Liver (tissue), 3 donors: Measurements from ENCODE around the gene MBP.

Experiments used
- CTCF ChIP-seq: fragments of 150-350 bp; IDR thresholded peaks from 2 replicates; pipeline ENCODE4 v1.5.1; 2017; ENCODE audit warnings: improper control_type of control experiment, low read depth, low read length; ENCODE audit not compliant: missing input control
- GABPA ChIP-seq, 2 donors: IDR thresholded peaks in 1 of 2; conservative IDR thresholded peaks in 1 of 2; 2 replicates each; pipeline ENCODE4 v1.6.1; 2016; ENCODE audit warnings: antibody characterized with exemption in 2 of 2, mild to moderate bottlenecking in 1 of 2, moderate library complexity in 1 of 2
- JUND ChIP-seq, 2 donors: IDR thresholded peaks; 2 replicates each; pipeline ENCODE4 v1.6.1; 2016; ENCODE audit warnings: antibody characterized with exemption in 2 of 2
- RAD21 ChIP-seq, 2 donors: IDR thresholded peaks; 2 replicates each; pipeline ENCODE4 v1.6.1; 2016; ENCODE audit warnings: antibody characterized with exemption in 2 of 2, mild to moderate bottlenecking in 2 of 2
- REST ChIP-seq: IDR thresholded peaks from 2 replicates; pipeline ENCODE4 v1.6.1; 2016; ENCODE audit warnings: antibody characterized with exemption, mild to moderate bottlenecking
- TF ChIP-seq, protein P1 (sequence below): IDR thresholded peaks from 2 replicates; pipeline ENCODE4 v1.6.1; 2016; ENCODE audit warnings: antibody characterized with exemption
- donor health status: healthy.
- donor health status: healthy.

GRCh38 chr18:77106331-77106730 lies 26.3 kb downstream of the MBP start:
- TF ChIP-seq CTCF (no peak), REST (no peak), RAD21 (IDR thresholded peaks at IDR 0.05) (no peak), JUND (IDR thresholded peaks at IDR 0.05) (no peak), GABPA (IDR thresholded peaks at IDR 0.05 in 1 of 2, conservative IDR thresholded peaks at IDR 0.05 in 1 of 2) (no peak)
- TF ChIP-seq, protein P1, sequence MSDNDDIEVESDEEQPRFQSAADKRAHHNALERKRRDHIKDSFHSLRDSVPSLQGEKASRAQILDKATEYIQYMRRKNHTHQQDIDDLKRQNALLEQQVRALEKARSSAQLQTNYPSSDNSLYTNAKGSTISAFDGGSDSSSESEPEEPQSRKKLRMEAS: no peak
